Right renal pelvis (tissue), 4 donors: Measurements from ENCODE around the gene SLC19A1. TPM values are rescaled to one million over a fixed set of nuclear protein-coding genes. Genes with fewer than 3 reads are reported as not detected.

Experiments
- DNase-seq, 4 donors: peaks; one replicate each; pipeline ENCODE4 v3.0.0-alpha.2; 2013; ENCODE audit warnings: low read depth in 4 of 4, low spot score in 3 of 4, missing footprints in 1 of 4
- polyA plus RNA-seq, 4 donors: library from polyadenylated mRNA; unstranded; fragments of 120-200 nt; gene quantifications; one replicate each; pipeline ENCODE4 v1.2.1, GENCODE V29; 2013; ENCODE audit not compliant: insufficient read length in 4 of 4

SLC19A1 gene
- polyA plus RNA-seq, 4 donors: 38.0 to 66.1 (median 60.4) TPM

DNA sequence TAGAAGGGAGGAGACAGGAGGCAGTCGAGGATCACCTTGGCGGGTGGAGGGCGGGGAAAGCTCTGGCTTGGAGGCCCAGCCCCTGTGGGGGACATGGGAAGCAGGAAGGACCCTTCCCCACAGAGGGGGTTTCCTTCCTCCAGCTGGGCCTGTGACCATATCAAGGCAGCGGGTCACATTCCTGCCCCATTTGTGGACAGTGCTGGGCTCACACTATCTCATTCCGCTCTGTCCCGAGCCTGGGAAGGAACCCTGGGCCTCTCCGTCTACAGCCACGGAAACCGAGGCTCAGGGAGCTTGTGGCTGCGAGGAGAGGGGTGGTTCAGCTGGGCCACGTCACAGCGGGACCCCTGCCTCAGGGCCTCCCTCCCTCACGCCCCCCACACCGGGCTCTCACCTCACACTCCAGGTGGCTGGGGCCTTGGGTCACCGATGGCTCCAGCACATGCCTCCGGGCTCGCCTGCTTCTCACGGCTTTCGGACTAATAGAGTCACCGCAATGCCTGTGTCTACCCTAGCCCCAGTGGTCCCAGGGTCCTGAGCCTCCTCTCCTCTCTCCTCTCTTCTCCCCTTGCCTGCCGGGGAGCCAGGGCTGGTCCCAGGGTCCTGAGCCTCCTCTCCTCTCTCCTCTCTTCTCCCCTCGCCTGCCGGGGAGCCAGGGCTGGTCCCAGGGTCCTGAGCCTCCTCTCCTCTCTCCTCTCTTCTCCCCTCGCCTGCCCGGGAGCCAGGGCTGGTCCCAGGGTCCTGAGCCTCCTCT is 56.4 kb downstream of the SLC19A1 start:
- DNase-seq: no peak

DNA sequence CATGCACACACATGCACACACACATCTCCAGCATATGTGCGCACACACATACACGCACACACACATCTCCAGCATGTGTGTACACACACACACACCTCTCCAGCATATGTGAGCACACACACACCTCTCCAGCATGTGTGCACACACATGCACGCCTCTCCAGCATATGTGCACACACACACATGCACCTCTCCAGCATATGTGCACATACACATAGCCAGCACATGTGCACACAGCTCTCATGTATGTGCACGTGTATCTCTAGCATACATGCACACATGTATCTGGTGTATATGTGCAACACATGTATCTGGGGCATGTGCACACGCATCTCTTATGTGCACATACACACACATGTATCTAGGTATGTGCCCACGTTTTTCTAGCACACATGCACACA is 57.9 kb downstream of the SLC19A1 start:
- no peak for DNase-seq

DNA sequence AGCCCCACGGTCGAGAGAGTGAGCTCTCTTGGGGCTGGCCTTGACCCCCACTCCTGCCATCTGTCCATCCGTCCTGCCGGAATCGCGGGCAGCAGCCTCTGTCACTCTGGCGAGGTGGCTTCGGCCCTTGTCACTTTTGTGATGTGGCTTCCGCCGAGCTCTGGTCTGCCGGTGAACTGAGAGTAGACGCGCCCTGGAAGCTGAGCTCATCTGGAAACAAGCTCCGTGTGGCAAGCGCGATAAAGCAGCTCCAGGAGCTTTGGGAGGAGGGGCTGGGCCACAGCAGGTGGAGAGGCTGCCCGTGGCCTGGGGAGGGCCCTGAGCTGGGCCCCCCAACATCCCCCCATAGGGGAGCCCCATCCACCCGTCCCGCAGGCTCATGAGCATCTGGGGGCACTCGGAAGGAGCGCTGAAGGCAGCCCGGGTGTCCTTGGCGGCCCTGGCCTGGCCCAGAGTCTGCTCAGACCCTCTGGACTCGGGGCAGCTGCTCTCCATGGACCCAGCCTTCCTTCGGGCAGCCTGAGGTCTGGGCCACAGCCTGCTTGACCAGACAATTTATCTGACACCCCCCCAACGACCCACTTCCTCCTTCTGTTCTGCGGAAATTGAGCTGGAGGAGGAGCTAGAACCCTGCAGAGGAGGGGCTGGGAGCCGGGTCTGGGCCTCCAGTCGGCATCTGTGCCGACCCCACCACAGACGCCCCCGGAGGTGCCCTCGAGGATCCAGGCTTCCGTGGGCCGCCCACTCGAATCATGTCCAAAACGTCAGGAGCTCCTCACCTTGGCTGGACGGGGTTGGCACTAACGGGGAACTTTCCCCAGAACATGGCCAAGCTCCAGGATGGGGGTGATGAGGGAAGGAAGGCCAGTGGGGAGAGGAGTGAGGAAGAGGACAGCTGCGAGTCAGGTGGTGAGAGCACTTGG is 59.1 kb downstream of the SLC19A1 start:
- no peak for DNase-seq

DNA sequence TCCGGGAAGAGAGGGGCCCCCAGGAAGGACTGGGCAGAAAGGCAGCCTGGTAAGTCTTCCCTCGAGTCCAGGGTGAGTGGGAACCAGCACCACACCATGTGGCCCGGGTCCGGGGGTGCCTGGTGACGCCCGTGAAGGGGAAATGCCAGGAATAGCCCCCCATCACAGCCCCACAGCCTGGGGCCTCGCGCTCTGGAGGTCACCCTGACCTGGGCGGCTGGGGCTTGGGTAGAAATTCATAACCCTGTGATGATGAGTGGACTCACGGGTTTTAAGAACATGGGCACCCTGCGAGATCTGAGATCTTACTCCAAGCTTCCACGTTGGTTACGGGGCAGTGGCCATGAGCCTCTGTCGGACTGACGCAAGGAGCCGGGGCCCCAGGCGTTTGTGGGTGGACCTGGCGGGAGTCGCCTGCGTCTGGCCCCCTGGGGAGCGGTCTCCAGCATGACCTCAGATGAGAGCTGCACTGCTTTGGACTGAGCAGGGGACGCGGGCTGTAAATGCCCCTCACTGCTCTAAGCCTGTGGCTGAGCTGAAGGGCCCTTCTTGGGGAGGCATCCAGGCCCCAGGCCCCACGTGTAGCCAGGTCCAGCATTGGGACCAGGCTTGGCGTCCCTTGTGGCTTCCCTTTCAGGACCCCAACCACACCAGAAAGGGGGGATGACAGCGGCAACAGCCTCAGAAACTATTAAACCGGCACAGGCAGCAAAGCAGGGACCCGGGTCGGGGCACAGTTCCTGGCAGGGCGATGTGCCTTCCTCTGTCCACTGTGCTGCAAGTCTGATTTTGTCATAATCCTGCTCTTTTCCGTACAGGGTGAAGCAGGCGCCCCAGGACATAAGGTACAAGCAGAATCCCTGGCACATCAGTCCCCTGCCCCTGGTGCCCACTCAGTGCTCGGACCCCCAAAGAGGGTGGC is 60.0 kb downstream of the SLC19A1 start:
- no peak for DNase-seq

DNA sequence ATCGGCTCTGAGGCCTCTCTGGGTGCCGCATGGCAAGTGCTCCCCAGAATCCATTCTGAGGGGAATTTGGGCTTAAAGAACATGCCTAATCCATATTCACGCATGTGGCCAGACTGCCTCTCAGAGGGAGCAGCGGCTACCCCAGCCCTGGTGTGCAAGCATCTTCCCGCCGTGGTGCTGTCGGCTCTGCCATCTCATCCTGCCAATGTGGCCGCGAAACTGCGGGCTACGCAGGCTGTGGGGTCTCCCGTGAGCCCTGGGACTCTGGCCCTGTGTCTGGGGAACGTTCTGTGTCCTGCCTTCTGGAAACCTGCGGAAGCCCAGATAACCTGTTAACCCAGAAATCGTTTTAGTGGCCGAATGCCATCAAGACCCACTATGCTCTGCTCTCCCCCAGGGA is 60.7 kb downstream of the SLC19A1 start:
- no peak for DNase-seq

DNA sequence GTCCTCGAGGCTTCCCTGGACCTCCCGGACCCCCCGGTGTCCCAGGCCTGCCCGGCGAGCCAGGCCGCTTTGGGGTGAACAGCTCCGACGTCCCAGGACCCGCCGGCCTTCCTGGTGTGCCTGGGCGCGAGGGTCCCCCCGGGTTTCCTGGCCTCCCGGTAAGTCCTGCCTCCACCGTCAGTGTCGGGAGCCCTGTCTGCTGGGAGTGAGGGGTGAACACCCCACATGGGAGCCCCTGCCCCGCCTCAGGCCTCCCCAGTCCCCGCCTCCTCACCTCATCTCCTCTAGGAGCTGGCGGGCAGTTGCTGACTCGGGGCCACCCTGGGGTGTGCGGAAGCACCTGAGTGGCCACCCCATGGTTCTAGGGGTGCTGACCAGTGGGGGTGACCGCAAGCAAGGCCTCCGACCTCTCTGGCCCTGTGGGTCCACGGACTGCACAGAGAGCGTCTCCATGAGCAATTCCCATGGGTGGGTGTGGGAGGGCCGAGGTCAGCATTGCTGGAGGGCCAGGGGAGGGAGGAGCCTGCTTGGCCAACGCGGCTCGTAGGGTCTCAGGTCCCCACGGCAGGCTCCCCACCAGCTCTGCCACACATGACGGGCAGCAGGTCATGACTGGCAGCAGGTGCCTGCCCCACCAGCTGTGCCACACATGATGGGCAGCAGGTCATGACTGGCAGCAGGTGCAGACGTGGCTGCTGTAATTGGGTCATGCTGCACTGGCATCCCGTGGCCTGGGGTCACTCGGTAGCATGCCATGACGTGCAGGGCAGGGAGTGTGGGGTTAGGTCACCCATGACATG is 61.3 kb downstream of the SLC19A1 start:
- no peak for DNase-seq

DNA sequence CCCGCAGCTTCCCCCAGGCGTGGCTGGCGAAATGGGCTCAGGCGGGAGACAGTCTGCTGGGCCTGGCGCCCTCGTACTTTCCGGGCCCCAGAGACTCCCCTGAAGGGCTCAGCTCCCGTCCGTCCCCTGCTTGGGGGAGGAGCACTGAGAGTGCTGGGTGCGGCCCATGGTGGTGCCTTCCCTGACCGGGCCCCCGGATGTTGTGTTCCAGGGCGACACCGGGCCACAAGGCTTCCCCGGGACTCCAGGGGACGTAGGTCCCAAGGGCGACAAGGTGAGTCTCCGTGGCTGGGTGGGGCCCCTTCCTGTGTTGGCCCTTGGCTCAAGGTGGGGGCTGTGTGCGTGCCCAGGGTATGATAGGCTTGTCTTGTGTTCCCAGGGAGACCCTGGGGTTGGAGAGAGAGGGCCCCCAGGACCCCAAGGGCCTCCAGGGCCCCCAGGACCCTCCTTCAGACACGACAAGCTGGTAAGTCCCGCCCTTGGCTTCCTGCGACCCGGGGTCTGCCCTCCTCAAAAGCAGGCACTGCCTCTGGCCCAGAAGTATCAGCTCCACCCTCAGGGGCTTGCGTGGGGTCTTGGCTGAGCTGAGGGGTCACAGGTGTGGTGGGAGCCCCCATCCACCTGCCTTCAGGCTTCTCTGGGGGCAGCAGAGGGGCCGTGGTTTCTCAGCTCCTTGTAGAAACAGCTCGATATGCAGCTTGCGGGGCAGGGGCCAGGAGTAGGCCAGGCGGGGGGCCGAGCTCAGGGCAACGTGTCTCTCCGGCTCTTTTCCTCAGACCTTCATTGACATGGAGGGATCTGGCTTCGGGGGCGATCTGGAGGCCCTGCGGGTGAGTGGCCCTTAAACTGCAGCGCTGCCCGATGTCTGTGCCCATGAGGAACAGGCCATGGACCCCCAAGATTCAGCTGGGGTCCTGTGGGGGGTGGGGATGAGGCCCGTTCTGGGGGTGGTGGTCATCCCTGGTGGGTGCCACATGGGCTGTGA is 62.3 kb downstream of the SLC19A1 start:
- DNase-seq: no peak

DNA sequence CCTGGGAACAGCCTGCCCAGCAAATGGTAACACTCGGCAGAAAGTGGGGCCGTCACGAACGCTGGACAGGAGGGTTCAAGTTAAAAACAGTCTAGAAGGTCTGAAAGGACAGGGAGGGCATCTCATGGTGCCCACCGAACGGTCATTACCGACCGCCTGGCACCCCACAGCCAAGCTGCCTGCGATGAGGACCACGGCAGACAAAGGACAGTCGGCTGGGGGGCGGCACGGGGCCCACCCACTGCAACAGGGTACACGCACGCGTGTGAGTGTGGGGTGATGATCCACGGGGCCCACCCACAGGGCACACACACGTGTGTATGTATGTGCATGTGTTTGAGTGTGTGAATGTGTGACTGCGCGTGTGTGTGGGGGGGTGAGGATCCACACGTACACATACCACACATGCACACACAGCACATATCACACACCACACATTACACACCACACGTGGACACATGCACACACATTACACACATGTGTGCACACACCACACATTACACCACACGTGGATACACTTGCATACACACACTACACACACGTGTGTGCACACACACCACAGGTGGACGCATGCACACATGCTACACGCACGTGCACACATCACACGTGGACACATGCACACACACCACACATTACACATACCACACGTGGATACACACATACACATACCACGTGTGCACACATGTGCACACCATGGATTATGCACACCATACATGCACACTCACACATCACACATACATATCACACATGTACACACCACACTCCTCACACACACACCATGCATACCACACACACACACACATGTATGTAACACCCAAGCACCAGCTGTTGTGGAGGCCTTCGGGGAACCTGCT is 63.2 kb downstream of the SLC19A1 start:
- DNase-seq: no peak

DNA sequence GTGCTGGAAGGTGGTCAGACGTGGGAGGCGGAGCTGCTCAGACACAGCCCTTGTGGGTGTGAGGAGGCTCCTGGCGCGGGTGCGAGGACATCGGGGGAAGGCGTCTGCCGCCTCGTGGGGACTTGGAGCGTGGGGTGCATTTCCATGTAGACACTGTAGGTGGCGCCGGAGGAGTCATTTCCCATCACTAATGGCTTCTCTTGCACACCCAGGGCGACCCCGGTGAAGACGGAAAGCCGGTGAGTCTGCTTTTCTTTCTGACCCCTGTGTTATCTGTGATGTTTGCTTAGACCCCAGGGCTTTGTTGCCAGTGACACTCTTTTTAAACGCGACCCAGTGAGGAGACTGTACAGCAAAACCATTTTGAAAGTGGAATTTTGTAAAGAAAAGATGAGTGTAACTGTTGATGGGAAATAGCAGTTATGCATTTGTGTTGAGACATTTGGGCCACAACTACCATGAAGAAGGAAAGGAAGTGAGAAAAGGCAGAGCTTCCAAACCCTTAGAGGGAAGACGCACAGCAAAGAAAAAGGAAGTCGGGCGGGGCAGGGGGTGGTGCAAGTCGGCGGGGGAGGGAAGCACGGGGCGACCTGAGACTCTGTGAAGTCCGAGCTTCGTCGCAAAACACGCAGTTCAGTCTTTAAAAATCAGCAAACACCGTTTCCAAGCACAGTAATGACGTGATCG is 64.0 kb downstream of the SLC19A1 start:
- peak in 1 of 4 donors; percentile 36 for DNase-seq

DNA sequence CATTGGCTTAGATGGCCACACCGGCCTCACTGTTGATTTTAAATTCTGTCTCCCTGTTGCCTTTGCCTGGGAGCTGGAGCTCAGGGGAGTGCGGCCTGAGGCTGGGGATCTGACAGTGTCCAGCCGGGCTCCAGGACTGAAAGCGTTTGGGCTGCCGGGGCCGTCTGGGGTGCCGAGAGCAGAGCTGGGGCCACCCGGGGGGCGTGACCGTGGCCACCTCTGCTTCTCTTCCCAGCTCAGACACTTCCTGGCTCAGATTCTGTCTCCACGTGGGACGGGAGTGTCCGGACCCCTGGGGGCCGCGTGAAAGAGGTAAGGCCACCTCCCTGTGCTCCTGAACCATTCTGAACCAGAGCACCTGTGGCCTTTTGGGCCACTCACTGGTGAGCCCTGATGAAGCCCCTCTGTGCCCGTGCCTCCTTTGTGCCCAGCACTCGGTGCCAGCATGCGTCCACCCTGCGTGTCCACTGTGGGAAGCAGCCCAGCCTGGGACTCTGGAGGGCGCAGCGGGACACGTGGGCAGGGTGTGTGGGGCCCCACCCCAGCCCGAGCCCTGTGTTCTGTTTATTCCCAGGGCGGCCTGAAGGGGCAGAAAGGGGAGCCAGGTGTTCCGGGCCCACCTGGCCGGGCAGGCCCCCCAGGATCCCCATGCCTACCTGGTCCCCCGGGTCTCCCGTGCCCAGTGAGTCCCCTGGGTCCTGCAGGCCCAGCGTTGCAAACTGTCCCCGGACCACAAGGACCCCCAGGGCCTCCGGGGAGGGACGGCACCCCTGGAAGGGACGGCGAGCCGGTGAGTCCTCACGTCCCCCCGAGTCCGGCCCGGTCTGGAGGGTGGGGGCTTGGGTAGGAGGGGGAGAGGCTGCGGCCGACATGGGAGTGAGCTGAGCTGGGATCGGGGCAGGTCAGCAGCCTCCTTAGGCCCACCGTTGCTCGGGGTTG is 64.8 kb downstream of the SLC19A1 start:
- no peak for DNase-seq

DNA sequence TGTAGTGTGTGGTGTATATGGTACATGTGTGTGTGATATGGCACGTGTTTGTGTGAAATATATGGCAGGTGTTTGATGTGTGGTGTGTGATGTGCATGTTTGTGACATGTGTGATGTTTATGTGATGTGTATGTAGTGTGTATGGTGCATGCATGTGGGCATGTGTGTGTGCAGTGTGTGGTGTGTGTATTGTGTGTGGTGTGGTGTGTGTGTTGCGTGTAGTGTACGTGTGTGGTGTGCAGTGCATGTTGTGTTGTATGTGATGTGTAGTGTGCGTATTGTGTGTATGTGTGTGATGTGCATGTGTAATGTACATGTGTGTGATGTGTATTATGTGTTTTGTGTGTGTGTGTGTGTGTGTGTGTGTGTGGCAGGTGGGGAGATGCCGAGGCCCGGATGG is 65.7 kb downstream of the SLC19A1 start:
- no peak for DNase-seq

DNA sequence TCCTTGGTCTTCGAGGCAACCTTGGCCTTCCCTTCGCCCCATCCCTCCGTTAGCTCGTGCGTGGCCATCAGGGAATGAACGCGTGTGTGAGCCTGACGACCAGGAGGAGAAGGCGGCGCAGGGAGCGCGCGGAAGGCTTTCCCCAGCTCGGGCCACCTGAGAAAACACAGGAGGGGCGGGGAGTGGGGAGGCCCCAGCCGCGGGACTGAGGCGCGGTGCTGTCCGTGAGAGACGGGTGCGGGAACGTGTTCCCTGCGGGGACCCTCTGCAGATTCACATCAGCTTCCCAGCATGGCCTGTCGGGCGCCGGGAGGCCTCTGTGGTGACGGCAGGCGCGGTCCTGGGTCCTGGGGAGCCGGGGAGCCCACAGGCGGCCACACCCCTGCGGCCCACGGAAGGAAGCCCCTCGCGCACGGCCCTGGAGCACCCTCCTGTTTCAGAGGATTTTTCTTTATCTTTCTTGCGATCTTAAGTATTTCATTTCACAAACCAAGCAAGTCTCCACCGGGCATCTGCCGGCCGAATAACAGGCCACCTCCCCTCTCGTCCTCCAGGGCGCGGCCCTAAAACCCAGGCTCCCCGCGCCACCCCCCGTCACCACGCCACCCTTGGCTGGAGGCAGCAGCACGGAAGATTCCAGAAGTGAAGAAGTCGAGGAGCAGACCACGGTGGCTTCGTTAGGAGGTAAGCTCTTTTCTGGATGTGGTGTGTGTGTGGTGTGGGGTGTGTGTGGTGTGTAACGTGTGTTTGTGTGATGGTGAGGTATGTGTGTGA is 66.3 kb downstream of the SLC19A1 start:
- no peak for DNase-seq

DNA sequence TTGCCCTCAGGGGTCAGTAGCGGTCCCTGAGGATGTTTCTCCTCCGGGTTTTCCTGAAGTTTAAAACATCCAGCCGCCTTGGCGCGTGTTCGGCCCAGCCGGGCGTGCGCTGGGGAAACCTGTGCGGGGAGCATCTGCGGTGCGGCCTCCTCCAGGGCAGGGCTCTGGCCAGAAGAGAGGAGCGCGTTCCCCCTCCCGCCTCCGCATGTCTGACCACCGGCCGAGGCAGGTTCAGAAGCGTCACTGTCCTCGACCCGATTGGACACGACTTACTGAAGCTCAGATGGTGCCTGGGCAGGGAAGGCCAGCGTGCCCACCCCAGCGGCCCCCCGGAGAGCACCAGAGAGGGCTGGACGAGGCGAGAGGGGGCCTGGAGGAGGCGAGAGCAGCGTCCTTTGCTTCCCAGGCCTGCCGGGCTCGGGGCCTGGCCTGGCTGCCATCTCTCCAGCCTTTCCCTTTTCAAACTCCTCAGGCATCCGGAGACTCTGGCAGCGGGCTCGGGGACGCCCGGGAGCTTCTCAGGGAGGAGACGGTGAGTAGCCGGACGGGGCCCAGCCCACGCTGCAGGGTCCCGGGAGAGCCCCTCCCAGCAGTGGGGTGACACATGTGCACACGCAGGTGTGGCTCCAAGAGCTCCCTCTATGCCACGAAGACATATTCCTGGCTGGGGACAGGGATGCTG is 67.1 kb downstream of the SLC19A1 start:
- DNase-seq: no peak

DNA sequence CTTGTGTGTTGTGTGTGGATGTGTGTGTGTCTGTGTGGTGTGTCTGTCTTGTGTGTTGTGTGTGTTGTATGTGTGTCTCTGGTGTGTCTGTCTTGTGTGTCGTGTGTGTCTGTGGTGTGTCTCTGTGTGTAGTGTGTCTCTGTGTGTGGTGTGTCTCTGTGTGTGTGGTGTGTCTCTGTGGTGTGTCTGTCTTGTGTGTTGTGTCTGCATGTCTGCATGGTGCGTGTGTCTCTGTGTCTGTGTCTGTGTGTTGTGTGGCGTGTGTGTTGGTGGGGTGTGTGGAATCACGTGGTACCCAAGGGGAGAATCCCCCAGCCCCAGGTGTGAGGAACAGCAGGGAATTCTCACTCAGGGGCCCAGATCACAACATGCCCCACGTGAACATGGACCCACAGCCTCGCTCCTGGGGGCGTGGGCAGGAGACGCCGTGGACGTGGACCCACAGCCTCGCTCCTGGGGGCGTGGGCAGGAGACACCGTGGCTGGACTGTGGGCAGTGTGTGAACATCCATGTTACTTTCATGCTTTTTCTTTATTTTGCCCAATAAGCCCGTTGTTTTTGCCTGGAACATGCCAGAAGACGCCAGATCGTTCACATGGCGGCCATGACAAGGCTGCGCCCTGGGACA is 67.8 kb downstream of the SLC19A1 start:
- no peak for DNase-seq
